Fibroblast of skin of back (primary cell): ENCODE data around the gene MVD.

Source experiments
- DNase-seq: peaks from one replicate; pipeline ENCODE4 v3.0.0-alpha.2; 2013

Gene MVD

GRCh38 chr16:88602091-88602490, 60.8 kb downstream of the MVD start:
- no peak for DNase-seq
